Osteocyte (in vitro differentiated cells): ENCODE measurements around the gene DISC1. TPM values are rescaled to one million over a fixed set of nuclear protein-coding genes. Genes with fewer than 3 reads are reported as not detected.

Experiments
- DNase-seq: peaks from one replicate; pipeline ENCODE4 v3.0.0; 2021; ENCODE audit warnings: mixed read lengths; ENCODE audit not compliant: unreplicated experiment; ENCODE audit errors: extremely low spot score
- H3K27ac Mint-ChIP-seq: one replicate; pipeline ENCODE4 v1.8.0; 2021; ENCODE audit warnings: mild to moderate bottlenecking, mixed read lengths; ENCODE audit not compliant: unreplicated experiment
- H3K27me3 Mint-ChIP-seq: one replicate; pipeline ENCODE4 v1.8.0; 2021; ENCODE audit warnings: mixed read lengths; ENCODE audit not compliant: unreplicated experiment
- H3K36me3 Mint-ChIP-seq: one replicate; pipeline ENCODE4 v1.8.0; 2021; ENCODE audit warnings: mixed read lengths; ENCODE audit not compliant: unreplicated experiment
- H3K4me1 Mint-ChIP-seq: one replicate; pipeline ENCODE4 v1.8.0; 2021; ENCODE audit warnings: mixed read lengths; ENCODE audit not compliant: unreplicated experiment
- H3K4me3 Mint-ChIP-seq: one replicate; pipeline ENCODE4 v1.8.0; 2021; ENCODE audit warnings: mild to moderate bottlenecking, moderate library complexity, mixed read lengths; ENCODE audit not compliant: unreplicated experiment
- H3K9me3 Mint-ChIP-seq: one replicate; pipeline ENCODE4 v1.8.0; 2021; ENCODE audit warnings: mixed read lengths; ENCODE audit not compliant: unreplicated experiment
- CTCF ChIP-seq: fragments of 200-600 bp; sonication (generic); IDR thresholded peaks from 2 replicates; pipeline ENCODE4 v1.5.0; 2021; ENCODE audit warnings: antibody characterized with exemption, mild to moderate bottlenecking, moderate library complexity
- total RNA-seq: library from RNA; stranded (reverse); gene quantifications from 2 replicates; pipeline ENCODE4 v1.2.1, GENCODE V29; 2021

Gene DISC1
- total RNA-seq, 1 donor from 2014 or later, result 15.6 TPM

- DNase-seq, result no peak
- Mint-ChIP-seq H3K27me3 (no peaks in the 10 kb centered on the region), H3K4me3 (no peak overlapping the region), H3K27ac (no peak overlapping the region), H3K9me3 (peaks cover 5% of the 10 kb centered on the region), H3K36me3 (no peaks in the 10 kb centered on the region), H3K4me1 (peaks cover 3% of the 10 kb centered on the region)
- no peak for TF ChIP-seq CTCF
Observed at GRCh38 chr1:232045139-232045994, 418.8 kb downstream of the DISC1 start.

DNA sequence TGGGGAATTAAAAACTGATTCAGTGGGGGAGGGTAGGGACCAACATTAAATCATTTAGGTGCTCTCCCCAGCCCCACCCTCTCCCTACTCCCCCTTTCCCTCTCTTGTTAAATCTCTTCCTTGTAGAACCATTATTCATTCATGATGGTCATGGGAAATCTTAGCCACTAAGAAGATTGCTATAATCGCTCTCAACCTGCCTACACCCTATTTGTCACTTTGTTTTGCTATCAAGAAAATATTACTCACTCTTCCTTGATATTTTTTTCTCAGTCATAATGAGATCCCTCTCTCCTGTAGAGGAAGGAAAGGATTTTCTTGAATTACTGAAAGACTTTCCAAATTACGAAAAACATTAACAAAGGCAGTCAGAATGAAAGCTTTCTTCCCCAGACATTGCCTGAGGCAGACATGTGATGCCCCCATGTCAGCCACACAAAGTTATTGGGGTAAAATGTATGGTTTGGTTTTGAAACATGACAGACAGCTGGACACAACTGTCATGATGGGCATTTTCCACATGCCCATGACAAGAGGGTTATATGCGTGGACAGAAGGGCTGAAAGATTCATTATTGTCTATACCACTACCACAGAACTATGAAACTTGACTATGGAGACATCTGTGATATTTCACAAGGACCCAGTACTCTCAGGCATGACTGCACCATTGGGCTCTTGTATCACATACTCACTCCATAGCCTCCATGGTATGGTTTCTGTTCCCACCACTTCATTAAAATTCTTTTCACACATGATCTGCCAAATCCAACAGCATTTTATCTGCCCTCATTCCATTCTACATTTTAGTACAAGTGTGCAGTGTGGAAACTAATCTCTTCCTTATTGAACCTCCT lies 420.1 kb downstream of the DISC1 start:
- Mint-ChIP-seq H3K9me3 (peaks cover 5% of the 10 kb centered on the region), H3K4me1 (peaks cover 3% of the 10 kb centered on the region), H3K27ac (no peak overlapping the region), H3K36me3 (no peaks in the 10 kb centered on the region), H3K4me3 (no peak overlapping the region), H3K27me3 (no peaks in the 10 kb centered on the region)
- DNase-seq, result no peak
- no peak for TF ChIP-seq CTCF

DNA sequence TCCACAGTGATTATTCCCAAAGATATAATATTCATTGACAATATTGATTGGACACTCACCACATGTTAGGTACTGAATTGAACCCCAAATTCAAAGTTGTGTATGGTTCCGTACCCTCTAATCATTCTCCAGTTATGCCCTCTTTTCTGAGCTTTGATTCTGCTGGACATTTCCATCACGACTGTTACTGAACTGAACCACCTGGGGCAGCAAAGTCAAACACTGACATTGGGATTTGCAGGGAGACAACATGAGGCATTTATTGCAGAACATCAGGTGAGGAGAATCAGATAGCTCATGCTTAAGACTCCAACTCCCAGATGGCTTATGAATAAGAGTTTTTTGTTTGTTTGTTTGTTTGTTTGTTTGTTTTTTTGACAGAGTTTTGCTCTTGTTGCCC lies 420.9 kb downstream of the DISC1 start:
- H3K4me3 Mint-ChIP-seq, result no peak overlapping the region
- no peak overlapping the region for H3K27ac Mint-ChIP-seq

GRCh38 chr1:232048481-232048880 lies 421.9 kb downstream of the DISC1 start:
- H3K9me3 Mint-ChIP-seq, result peaks cover 5% of the 10 kb centered on the region
- H3K27me3 Mint-ChIP-seq, result no peaks in the 10 kb centered on the region
- peaks cover 5% of the 10 kb centered on the region for H3K36me3 Mint-ChIP-seq
- H3K4me1 Mint-ChIP-seq, result peaks cover 3% of the 10 kb centered on the region
- no peak for TF ChIP-seq CTCF
- H3K27ac Mint-ChIP-seq, result no peak overlapping the region
- H3K4me3 Mint-ChIP-seq, result no peak overlapping the region
- no peak for DNase-seq

More for the DNA sequence above, 420.9 kb downstream of the DISC1 start:
- peaks cover 3% of the 10 kb centered on the region for H3K4me1 Mint-ChIP-seq
- no peaks in the 10 kb centered on the region for H3K27me3 Mint-ChIP-seq
- H3K36me3 Mint-ChIP-seq, result no peaks in the 10 kb centered on the region
- DNase-seq, result no peak
- peaks cover 5% of the 10 kb centered on the region for H3K9me3 Mint-ChIP-seq
- peak; percentile 35 for TF ChIP-seq CTCF

GRCh38 chr1:232049335-232049734 lies 422.7 kb downstream of the DISC1 start:
- Mint-ChIP-seq H3K27me3 (no peaks in the 10 kb centered on the region), H3K27ac (no peak overlapping the region), H3K9me3 (peaks cover 5% of the 10 kb centered on the region), H3K4me1 (peaks cover 3% of the 10 kb centered on the region), H3K4me3 (no peak overlapping the region), H3K36me3 (peaks cover 6% of the 10 kb centered on the region)
- DNase-seq, result no peak
- TF ChIP-seq CTCF, result no peak
